Omental fat pad (tissue), 4 donors: ENCODE measurements around the gene ACTR1A. TPM values are rescaled to one million over a fixed set of nuclear protein-coding genes. Genes with fewer than 3 reads are reported as not detected.

ENCODE experiments used
- ATAC-seq: fragments of 150-250 bp; one replicate; pipeline ENCODE4 v1.9.1; 2016; ENCODE audit warnings: mild to moderate bottlenecking, moderate library complexity; ENCODE audit not compliant: low FRiP score
- DNase-seq: peaks from one replicate; pipeline ENCODE4 v3.0.0-alpha.2; 2019; ENCODE audit warnings: low spot score
- total RNA-seq, 4 donors: library from RNA; depleted of rRNA; stranded (reverse); fragments of >200 nt; gene quantifications; one replicate each; pipeline ENCODE4 v1.1.0, GENCODE V29; 2016
- TF ChIP-seq, protein P1 (sequence below), 3 donors: fragments of 450-650 bp; IDR thresholded peaks; one replicate each; pipeline ENCODE4 v1.5.1; 2016 to 2017; ENCODE audit warnings: antibody characterized with exemption in 3 of 3, mild to moderate bottlenecking in 3 of 3, moderate library complexity in 2 of 3

The ACTR1A gene
- total RNA-seq, 4 donors from 2014 or later = 81.8 to 117 (median 113) TPM

DNA sequence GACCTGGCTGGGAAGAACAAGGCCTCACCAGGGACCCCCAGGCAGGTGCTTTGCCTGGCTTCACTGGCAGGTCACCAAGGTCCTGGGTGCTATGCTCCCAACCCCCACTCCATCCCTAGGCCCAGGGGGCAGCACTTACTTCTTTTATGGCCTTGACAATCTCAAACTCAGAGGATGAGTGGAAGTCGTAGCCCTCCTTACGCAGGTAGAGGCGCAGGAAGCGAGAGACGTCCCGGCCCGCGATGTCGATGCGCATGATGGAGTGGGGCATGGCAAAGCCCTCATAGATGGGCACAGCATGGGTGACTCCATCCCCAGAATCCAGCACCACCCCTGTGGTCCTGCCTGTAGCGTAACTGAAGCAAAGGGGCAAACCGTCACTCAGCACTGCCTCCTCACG is 18.5 kb downstream of the ACTR1A start:
- TF ChIP-seq, protein P1, sequence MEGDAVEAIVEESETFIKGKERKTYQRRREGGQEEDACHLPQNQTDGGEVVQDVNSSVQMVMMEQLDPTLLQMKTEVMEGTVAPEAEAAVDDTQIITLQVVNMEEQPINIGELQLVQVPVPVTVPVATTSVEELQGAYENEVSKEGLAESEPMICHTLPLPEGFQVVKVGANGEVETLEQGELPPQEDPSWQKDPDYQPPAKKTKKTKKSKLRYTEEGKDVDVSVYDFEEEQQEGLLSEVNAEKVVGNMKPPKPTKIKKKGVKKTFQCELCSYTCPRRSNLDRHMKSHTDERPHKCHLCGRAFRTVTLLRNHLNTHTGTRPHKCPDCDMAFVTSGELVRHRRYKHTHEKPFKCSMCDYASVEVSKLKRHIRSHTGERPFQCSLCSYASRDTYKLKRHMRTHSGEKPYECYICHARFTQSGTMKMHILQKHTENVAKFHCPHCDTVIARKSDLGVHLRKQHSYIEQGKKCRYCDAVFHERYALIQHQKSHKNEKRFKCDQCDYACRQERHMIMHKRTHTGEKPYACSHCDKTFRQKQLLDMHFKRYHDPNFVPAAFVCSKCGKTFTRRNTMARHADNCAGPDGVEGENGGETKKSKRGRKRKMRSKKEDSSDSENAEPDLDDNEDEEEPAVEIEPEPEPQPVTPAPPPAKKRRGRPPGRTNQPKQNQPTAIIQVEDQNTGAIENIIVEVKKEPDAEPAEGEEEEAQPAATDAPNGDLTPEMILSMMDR (IDR thresholded peaks at IDR 0.05) = no peak
- DNase-seq (no peak), ATAC-seq (no peak)

DNA sequence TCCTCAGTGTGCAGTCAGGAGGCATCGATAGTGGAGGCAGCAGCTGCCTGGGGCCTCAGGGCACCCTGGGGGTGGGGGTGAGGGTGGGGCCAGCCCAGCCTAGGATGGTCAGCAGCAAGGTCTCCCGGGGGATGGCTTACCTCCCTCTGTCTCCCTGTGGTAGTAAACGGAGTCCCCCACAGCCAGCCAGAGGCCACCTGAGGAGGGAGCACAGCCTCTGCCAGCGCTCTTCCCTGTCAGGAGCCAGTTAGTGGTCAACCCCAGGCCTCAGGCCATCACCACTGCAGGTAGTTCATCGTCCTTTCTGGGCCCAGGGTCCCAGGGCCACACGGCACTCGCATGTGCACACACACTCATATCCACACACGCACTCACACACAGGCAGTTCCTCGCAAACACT is 22.1 kb downstream of the ACTR1A start:
- TF ChIP-seq, protein P1 (IDR thresholded peaks at IDR 0.05) = no peak
- no peak for DNase-seq
- no peak for ATAC-seq

DNA sequence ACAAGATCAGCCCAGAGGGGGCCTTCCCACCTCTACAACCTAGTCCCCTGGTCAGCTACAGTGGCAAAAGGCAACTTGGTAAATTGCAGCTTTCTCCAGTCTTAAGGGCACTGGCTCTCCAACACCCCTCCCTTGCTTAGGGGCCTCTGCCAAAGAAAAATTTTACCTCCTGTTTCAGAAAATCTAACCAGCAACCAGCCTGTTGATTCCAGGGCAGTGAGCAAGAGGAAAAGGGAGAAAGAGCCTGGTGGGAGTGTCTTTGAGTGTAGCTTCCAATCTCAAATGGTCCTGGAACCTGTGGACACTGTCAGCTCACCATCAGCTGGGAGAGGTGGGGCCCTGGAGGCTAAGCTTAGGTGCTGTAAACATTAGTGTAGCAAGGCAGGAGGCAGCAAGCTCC is 22.9 kb downstream of the ACTR1A start:
- DNase-seq (no peak), ATAC-seq (no peak)
- TF ChIP-seq, protein P1 (IDR thresholded peaks at IDR 0.05) = no peak

DNA sequence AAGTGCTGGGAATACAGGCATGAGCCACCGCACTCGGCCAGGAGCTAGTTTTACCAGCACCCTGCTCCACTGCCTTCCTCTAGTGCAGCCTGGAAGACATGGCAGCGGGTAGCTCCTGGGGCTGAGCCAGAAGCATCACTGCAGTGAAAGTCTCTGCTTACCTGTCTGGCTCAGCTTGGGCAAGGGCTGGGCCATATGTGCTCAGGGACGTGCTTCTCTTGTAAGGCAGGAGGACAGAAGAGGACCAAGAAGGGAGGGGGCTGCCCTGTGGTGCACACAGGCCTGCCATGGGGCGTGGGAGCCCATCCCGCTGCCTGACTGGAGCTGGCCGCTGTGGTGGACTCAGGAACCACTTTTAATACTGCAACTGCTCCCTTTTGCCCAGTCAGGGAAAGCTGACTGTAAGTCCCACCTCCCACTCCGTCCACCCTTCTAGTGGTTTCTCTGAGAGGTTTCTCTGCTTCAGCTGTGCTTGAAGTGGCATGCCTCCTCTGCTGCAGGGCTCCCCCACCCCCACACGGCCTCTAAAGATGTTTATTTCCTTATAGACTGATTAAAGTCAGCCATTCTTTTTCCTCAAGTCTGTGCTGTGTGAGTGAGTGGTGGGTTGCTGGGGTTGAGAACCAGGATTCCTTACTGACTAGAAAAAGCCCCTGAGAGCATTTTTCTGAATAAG is 25.9 kb downstream of the ACTR1A start:
- ATAC-seq = no peak

DNA sequence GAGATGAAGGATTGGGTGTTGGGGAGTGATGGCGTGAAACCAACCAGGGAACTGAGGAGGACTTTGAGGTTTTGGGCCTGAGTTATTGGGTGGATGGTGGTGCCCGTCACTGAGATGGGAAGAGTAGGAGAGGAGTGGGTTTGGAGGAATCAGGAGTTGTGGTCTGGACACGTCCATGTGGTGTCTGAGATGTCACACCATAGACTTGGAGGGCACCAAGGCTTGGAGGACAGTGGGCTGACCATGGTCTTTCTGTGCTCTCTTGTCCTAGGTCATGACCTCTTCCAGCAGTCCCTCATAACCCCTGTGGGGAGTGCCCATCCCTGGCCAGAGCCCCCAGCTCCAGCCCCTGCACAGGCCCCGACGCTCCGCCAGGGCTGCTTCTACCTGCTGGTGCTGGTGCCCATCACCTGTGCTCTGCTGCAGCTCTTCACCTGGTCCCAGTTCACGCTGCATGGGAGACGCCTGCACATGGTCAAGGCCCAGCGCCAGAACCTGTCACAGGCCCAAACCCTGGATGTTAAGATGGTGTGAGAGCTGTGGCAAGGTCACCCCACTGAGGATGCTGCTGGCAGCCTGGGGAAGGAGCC is 27.0 kb downstream of the ACTR1A start:
- no peak for ATAC-seq
- no peak for DNase-seq
- TF ChIP-seq, protein P1 (IDR thresholded peaks at IDR 0.05) = no peak

More for the DNA sequence above, 25.9 kb downstream of the ACTR1A start:
- TF ChIP-seq, protein P1 (IDR thresholded peaks at IDR 0.05) = no peak
- no peak for DNase-seq

DNA sequence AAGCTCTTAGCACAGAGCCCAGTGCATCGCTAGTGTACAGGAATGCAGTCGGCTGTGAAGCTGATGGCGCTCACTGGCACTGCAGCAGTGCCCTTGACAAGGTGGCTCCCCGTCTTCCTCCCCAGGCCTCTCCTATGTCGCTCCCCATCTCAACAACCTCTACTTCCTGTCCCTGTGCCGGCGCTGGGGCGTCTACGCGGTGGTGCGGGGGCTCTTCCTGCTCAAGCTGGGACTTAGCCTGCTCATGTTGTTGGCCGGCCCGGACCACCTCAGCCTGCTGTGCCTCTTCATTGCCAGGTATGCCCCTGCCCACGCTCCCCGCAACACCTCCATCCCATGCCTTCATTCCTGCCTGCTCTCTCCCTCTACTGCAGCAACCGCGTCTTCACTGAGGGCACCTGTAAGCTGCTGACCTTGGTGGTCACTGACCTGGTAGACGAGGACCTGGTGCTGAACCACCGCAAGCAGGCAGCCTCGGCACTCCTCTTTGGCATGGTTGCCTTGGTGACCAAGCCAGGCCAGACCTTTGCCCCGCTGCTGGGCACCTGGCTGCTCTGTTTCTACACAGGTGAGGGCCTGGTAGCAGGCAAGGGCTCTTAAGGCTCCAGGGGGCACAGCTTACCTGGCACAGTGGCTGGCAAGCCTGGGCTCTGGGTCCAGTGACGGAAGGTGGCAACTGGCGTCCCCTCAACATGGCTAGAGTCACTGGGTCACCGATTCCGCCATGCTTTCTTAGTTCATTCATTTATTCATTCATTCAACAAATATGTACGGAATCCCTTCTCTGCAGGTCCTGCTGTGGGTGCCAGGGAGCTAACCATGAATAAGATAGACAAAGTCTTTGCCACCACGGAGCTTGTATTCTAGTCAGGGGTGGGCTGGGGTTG is 28.8 kb downstream of the ACTR1A start:
- DNase-seq = no peak
- TF ChIP-seq, protein P1 (IDR thresholded peaks at IDR 0.05) = no peak

More for the DNA sequence above, 28.8 kb downstream of the ACTR1A start:
- ATAC-seq = no peak
